ENCODE measurements around the gene TMEM63A. TPM values are rescaled to one million over a fixed set of nuclear protein-coding genes. Genes with fewer than 3 reads are reported as not detected.

The TMEM63A gene
- polyA plus RNA-seq, 2 of the 4 experiments (the other 2 are of a cell fraction) = 7.5 to 9.5 TPM

DNA sequence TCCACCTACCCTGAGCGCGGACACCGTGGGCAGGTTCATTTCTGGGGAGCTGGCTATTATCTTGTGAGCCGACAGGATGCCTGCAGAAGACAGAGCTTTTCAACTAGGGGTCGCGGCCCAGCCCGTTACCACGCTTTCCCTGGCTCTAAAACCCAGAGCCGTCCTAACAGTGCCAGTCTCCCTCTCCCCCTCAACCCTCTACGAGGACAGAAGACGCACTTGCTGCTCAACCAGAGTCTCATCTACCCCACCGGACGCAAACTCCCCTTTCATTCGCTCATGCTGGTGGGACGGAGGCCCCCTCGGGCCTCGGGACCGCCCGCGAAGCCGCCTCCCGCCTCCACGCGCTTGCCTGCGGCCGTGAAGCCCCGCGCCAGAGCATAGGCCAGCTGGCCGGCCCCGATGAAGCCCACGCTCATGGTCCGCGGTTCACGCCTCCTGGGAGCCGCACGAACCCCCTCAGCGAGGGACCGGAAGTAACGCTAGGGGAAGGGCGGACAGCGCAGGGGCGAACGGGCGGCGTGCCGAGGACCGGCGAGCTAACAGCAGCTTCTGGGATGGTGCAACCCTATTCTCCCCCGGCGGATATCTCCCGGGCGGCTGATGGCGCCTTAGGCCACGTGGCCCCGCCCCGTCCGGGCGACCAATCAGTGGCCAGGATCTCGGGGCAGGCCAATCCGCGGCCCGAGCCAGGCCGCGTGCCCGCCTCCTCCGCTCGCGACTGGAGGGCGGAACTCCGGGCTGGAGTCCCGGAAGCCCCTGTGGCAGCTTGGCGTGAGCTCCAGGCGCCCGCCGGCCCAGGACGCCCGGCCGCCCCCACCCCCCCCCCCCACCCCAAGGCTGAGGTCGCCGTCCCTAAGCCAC is 41.7 kb upstream of the TMEM63A start, which contains the start of gene PYCR2:
Gene PYCR2 (minus strand): TSS at position 559 of the 864 bp plus-strand sequence. CDS start 140 bp downstream, at position 419.
- ATAC-seq (peak; percentile 97 to 99), FAIRE-seq (no peak), DNase-seq (ENCODE audit: low read depth in 1 of 2, low spot score in 1 of 2) (peak; percentile 95 to 98)
- peak within 1 kb of the TSS; percentile 98 to 99 for H3K27ac ChIP-seq
- H3K9me3 ChIP-seq = no peaks in the 10 kb centered on the region
- WGBS (ENCODE audit: missing lambda C conversion rate) = 3% methylated on average over 12 of the region's 80 CpGs
- peak within 1 kb of the TSS; percentile 96 for H3K4me2 ChIP-seq
- CTCF ChIA-PET = interaction anchor here (0.6 to 6.2 kb wide), 9 partner anchors 9 to 449 kb away, joined by 3 to 54 read pairs (median 4); partner anchors contain the start of gene EPHX1
- H3K4me1 ChIP-seq = peaks cover 16% of the 10 kb centered on the region
- POLR2A ChIA-PET = interaction anchor here (0.6 to 1.9 kb wide), 19 partner anchors 8 to 497 kb away, joined by 3 to 14 read pairs (median 6); partner anchors contain the start of genes ENAH, H3-3A, SDE2 and SRP9
- H3K4me3 ChIP-seq = peak within 1 kb of the TSS; percentile 89
- TF ChIP-seq EHF (CRISPR knock-in tag; IDR thresholded peaks at IDR 0.05) (no peak), RNF2 (IDR thresholded peaks at IDR 0.05; ENCODE audit: borderline replicate concordance, low read depth) (no peak), ESRRA (IDR thresholded peaks at IDR 0.05; ENCODE audit: borderline replicate concordance, low read length) (no peak), KDM5A (IDR thresholded peaks at IDR 0.05) (peak; percentile 65), POLR2A (IDR thresholded peaks at IDR 0.05; ENCODE audit: low read length) (peak; percentile 94), TFCP2L1 (CRISPR knock-in tag; IDR thresholded peaks at IDR 0.05) (no peak), ZSCAN20 (CRISPR knock-in tag; IDR thresholded peaks at IDR 0.05) (no peak), GATA3 (IDR thresholded peaks at IDR 0.05; ENCODE audit: borderline replicate concordance) (no peak), EP300 (IDR thresholded peaks at IDR 0.05) (no peak), CEBPB (IDR thresholded peaks at IDR 0.05) (peak; percentile 50 to 73; a peak in 3 of 4 replicates), SREBF2 (IDR thresholded peaks at IDR 0.05) (no peak), HOXB13 (CRISPR knock-in tag; IDR thresholded peaks at IDR 0.05; ENCODE audit: low read depth) (no peak), PHF8 (IDR thresholded peaks at IDR 0.05; ENCODE audit: borderline replicate concordance, low read depth) (peak; percentile 95), RAD21 (conservative IDR thresholded peaks at IDR 0.05 in 1 of 2, IDR thresholded peaks at IDR 0.05 in 1 of 2) (no peak), KDM1A (IDR thresholded peaks at IDR 0.05; ENCODE audit: low read depth) (no peak), MYC (IDR thresholded peaks at IDR 0.05; ENCODE audit: borderline replicate concordance, low read length) (0 out of 2 replicates have a peak, but pooled peaks have one; percentile 46), RARB (CRISPR knock-in tag; IDR thresholded peaks at IDR 0.05) (no peak), NPAS2 (CRISPR knock-in tag; IDR thresholded peaks at IDR 0.05; ENCODE audit: borderline replicate concordance) (no peak), NFE2L2 (conservative IDR thresholded peaks at IDR 0.05; ENCODE audit: low read length) (no peak), JUNB (IDR thresholded peaks at IDR 0.05) (no peak), TP53 (CRISPR knock-in tag; IDR thresholded peaks at IDR 0.05) (no peak), BHLHE40 (IDR thresholded peaks at IDR 0.05; ENCODE audit: low read depth, low read length) (no peak), POLR2AphosphoS2 (conservative IDR thresholded peaks at IDR 0.05; ENCODE audit: low read length) (no peak), FOXS1 (CRISPR knock-in tag; IDR thresholded peaks at IDR 0.05) (no peak), FOSL2 (IDR thresholded peaks at IDR 0.05) (no peak), FOSL2 (CRISPR knock-in tag; IDR thresholded peaks at IDR 0.05) (no peak), CHD4 (IDR thresholded peaks at IDR 0.05; ENCODE audit: borderline replicate concordance) (no peak), ZFP36 (IDR thresholded peaks at IDR 0.05; ENCODE audit: borderline replicate concordance, partially characterized antibody) (no peak)
- TF ChIP-seq, protein P1, sequence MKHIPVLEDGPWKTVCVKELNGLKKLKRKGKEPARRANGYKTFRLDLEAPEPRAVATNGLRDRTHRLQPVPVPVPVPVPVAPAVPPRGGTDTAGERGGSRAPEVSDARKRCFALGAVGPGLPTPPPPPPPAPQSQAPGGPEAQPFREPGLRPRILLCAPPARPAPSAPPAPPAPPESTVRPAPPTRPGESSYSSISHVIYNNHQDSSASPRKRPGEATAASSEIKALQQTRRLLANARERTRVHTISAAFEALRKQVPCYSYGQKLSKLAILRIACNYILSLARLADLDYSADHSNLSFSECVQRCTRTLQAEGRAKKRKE (CRISPR knock-in tag; IDR thresholded peaks at IDR 0.05; ENCODE audit: low read depth) = no peak
- TF ChIP-seq, protein P2, sequence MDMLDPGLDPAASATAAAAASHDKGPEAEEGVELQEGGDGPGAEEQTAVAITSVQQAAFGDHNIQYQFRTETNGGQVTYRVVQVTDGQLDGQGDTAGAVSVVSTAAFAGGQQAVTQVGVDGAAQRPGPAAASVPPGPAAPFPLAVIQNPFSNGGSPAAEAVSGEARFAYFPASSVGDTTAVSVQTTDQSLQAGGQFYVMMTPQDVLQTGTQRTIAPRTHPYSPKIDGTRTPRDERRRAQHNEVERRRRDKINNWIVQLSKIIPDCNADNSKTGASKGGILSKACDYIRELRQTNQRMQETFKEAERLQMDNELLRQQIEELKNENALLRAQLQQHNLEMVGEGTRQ (IDR thresholded peaks at IDR 0.05) = peak; percentile 95
- TF ChIP-seq, protein P3, sequence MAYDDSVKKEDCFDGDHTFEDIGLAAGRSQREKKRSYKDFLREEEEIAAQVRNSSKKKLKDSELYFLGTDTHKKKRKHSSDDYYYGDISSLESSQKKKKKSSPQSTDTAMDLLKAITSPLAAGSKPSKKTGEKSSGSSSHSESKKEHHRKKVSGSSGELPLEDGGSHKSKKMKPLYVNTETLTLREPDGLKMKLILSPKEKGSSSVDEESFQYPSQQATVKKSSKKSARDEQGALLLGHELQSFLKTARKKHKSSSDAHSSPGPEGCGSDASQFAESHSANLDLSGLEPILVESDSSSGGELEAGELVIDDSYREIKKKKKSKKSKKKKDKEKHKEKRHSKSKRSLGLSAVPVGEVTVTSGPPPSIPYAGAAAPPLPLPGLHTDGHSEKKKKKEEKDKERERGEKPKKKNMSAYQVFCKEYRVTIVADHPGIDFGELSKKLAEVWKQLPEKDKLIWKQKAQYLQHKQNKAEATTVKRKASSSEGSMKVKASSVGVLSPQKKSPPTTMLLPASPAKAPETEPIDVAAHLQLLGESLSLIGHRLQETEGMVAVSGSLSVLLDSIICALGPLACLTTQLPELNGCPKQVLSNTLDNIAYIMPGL (CRISPR knock-in tag; IDR thresholded peaks at IDR 0.05; ENCODE audit: borderline replicate concordance) = no peak
- TF ChIP-seq, protein P4, sequence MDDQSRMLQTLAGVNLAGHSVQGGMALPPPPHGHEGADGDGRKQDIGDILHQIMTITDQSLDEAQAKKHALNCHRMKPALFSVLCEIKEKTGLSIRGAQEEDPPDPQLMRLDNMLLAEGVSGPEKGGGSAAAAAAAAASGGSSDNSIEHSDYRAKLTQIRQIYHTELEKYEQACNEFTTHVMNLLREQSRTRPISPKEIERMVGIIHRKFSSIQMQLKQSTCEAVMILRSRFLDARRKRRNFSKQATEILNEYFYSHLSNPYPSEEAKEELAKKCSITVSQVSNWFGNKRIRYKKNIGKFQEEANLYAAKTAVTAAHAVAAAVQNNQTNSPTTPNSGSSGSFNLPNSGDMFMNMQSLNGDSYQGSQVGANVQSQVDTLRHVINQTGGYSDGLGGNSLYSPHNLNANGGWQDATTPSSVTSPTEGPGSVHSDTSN (IDR thresholded peaks at IDR 0.05) = no peak
- TF ChIP-seq, protein P5, sequence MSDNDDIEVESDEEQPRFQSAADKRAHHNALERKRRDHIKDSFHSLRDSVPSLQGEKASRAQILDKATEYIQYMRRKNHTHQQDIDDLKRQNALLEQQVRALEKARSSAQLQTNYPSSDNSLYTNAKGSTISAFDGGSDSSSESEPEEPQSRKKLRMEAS (IDR thresholded peaks at IDR 0.05) = peak; percentile 92
- TF ChIP-seq, protein P6, sequence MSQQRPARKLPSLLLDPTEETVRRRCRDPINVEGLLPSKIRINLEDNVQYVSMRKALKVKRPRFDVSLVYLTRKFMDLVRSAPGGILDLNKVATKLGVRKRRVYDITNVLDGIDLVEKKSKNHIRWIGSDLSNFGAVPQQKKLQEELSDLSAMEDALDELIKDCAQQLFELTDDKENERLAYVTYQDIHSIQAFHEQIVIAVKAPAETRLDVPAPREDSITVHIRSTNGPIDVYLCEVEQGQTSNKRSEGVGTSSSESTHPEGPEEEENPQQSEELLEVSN (IDR thresholded peaks at IDR 0.05; ENCODE audit: borderline replicate concordance, low read depth) = peak; percentile 79
- TF ChIP-seq, protein P7, sequence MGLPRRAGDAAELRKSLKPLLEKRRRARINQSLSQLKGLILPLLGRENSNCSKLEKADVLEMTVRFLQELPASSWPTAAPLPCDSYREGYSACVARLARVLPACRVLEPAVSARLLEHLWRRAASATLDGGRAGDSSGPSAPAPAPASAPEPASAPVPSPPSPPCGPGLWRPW (IDR thresholded peaks at IDR 0.05) = no peak
